ENCODE measurements around the gene KCNG2.

KCNG2 gene

DNA sequence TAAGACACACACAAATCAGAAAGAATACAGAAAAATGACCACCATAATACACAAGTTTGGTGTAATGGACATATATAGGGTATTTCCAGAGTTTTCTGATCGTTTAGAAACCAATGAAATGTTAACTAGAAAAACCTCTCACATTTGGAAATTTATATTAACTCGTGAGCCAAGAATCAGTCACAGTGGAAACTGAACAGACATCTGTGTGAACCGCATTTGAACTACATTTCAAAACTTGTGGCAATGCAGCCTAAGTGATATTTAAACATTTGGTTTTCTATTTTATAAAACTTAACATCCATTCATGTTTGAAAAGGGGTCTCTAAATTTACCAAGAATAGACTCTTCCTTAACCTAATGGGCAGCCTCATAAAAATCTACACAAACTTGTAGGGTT lies 29.0 kb upstream of the KCNG2 start:
- no peak for DNase-seq

GRCh38 chr18:79769698-79770500 lies 27.8 kb upstream of the KCNG2 start:
- DNase-seq = no peak

DNA sequence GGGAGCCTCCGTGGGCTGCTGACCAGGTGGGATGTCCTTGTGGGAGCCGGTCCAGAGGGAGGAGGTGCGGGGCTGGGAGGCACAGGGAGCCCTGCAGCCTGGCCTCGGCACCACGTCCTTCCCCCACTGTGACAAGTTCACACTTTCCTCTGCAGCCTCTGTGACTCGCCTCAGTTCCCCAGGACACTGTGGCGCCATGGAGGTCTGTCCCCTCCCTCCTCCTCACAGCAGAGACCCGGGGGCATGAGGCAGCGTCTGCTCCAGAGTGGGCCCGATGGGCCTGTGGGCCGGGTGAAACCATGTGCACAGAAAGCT lies 27.3 kb upstream of the KCNG2 start:
- DNase-seq = no peak

GRCh38 chr18:79770826-79771225 lies 26.9 kb upstream of the KCNG2 start:
- DNase-seq = no peak

DNA sequence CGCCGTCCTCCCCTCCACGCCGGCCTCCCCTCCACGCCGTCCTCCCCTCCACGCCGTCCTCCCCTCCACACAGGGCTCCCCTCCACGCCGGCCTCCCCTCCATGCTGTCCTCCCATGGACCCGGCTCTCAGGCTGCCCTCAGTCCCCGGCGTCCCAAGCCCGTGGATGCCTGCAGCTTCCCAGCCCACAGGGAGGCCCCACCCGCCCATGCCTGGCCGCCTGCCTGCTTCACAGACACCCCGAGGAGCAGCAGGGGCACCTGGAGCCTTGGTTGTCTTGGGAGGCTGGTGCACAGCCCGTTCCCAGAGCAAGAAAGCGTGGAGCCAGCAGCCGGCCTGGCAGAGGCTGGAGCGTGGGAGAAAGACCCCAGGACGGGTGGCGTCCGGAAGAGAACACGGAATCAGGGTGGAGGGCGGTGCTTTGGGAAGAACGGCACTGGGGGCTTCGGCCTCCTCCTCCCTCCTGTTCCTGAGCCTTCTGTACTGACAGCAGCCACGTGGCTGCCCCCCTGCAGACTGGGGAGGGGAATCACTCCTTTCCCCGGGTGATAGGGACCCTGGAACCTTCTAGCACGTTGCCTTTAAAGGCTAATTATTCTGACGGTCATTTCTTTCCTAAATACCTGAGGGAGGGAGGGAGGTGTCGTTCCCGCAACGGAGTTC lies 26.2 kb upstream of the KCNG2 start:
- DNase-seq = no peak

DNA sequence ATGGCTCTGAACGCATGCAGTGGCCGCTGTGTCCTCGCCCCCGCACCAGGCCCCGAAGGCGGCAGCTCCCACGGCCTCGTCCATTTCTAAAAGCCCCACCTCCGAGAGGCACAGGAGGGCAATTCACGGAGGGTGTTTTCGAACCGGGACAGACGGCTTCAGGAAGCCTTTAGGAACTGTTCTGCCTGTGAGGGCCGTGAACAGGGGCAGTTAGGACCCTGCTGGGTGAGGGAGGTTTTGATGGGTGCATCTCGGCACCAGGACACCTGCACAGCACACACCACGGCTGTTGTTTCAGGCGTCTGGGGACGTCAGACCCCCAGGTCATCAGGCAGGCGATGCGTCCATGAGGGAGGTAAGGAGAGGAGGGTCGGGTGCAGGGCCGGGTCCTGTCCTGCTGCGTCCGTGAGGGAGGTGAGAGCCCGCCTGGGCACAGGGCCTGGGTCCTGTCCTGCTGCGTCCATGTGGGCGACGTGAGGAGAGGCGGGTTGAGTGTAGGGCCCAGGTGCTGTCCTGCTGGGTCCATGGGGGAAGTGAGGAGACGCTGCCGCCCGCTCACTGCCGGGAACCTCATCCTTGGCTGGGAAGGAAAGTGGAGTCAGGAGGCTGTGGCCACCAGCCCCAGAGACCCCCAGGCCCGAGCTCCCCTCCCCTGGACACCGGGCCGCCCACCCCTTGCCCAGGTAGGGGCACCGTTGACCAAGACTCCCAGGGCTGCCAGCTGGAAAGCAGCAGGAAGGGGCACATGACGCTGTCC lies 25.5 kb upstream of the KCNG2 start:
- DNase-seq = no peak

GRCh38 chr18:79772865-79773696 lies 24.7 kb upstream of the KCNG2 start:
- DNase-seq = no peak

- no peak for DNase-seq
Measured at GRCh38 chr18:79774111-79774510, 23.6 kb upstream of the KCNG2 start.

DNA sequence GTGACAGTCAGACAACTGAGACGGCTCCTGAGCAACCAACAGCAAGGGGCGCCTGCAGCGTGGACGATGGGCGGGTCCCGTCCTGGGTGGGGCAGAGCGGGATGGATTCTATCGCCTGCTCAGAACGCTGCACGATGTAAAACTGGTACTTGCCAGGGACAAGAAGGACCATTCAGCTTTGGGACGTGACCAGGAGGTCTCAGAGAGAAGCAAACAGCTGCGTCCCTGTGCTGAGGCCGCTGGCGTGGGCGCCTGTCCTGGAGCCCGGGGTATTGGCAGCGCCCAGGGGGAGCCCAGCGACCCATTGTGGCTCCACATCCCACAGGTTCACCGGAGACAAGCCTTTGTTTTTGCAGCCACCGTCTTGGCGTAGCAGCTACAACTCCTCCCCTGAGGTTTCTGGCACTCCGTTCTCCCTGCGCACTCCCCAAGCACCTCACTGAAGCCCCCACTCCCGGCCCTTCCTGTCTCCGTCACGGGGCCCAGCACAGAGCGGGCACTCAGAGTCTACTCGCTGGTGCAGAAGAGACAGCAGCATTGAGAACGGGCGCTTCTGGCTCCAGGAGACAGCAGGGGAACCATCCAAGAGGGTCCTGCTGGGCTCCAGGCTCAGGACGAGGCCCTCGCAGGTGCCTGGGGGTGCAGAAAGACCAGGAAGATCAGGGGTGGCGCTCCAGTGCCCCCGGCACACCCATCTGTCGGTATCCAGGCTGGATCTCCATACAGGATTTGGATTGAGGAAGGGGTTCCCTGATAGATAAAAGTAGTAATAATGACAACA lies 22.1 kb upstream of the KCNG2 start:
- DNase-seq = no peak

DNA sequence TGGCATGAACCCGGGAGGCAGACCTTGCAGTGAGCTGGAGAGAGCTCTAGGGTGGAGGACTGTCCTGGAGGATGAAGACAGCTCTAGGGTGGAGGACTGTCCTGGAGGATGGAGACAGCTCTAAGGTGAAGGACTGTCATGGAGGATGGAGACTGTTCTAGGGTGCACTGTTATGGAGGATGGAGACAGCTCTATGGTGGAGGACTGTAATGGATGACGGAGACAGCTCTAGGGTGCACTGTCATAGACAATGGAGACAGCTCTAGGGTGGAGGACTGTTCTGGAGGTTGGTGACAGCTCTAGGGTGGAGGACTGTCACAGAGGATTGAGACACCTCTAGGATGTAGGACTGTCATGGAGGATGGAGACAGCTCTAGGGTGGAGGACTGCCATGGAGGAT lies 21.1 kb upstream of the KCNG2 start:
- DNase-seq = no peak

GRCh38 chr18:79778291-79778791 lies 19.4 kb upstream of the KCNG2 start:
- no peak for DNase-seq

GRCh38 chr18:79779021-79779699 lies 18.6 kb upstream of the KCNG2 start:
- no peak for DNase-seq

DNA sequence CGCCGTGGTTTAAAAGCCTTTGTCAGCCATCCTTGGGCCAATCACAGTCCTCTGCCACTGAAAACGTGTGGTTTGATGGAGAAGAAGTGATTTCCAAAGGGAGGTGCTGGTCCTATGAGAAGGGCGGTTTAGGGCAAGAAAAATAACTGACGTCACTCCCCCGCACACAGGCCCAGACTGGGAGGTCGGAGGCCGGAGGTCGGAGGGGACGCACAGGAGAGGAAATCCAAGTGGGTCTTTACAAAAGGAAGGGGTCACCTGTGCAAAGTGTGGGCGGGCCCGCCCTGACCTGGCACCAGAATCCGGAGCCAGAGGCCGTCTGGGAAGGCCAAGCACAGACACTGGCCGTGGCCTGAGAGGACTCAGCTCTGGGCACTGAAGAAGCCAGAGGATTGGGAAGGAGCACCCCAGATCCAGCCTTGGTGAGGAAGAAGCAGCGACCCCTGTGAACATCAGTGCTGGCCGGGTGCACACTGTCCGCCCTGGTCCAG lies 18.0 kb upstream of the KCNG2 start:
- no peak for DNase-seq

GRCh38 chr18:79780547-79780946 lies 17.2 kb upstream of the KCNG2 start:
- no peak for DNase-seq

GRCh38 chr18:79781331-79781941 lies 16.3 kb upstream of the KCNG2 start:
- no peak for DNase-seq

DNA sequence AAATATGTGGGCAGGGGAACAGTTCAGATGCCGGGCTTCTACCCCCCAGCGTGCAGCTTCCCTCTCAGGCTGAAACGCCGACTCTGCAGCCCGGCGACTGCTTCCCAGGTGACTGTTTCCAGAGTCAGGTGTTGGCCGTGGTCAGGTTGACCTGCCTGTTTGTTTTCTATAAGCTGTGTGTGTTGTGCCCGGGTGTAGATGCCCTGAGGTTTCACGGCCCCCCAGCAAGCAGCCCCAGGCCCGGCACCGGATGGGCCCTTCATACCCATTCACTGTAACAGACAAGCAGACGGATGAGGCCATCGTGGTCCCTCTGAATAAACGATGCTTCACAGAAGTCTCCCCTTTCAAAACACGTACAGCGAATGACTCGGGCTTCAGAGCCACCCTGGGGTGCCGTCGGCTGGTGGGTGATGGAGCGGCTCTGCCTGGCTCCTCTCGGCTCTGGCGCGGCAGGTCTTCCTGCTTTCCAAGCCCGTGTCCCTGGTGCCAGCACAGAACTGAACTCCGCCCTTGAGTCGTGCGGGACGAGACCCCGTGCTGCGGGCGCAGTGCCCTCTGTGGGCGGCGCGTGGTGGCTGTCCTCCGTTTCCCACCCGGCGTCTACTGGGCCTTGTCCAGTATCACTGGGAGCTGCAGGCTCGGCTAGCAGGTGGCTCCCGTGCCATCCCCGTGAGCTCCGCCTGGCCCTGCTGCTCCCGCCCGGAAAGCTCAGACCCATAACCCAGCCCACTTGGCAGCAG lies 15.0 kb upstream of the KCNG2 start:
- DNase-seq = no peak

DNA sequence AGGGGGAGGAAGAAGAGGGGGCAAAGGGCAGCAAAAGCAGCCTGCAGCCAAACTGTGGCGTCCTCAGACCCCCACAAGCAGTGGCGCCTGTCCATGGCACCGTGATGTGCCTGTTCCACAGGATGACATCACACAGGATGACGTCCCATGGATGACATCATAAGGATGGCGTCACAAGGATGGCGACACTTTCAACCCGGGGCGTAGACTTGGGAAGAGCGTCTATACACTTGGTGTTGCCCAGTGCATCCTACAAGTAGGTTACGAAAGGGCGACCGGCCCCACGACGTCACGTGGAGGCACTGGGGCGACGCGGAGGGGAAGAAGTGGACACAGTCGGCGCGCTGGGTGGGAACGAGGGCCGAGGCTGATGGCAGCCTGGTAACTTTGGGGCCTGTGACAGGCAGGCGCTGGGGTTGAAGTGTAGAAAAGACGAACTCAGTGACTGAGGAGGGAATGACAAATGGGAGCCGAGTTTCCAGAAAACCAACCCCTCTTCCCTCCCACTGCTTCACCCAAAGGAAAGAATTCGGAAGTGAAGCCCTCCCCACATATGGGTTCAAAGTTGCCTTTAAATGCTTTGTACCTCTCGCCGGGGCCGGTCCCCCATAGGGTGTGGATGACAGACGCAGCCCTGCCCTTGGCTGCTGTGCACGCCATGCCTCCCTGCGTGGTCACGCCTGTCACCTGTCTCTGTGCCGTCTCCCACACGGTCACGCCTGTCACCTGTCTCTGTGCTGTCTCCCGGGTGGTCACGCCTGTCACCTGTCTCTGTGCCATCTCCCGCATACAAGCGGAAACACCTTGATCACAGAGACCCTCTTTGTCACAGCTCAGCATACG lies 13.4 kb upstream of the KCNG2 start:
- no peak for DNase-seq

DNA sequence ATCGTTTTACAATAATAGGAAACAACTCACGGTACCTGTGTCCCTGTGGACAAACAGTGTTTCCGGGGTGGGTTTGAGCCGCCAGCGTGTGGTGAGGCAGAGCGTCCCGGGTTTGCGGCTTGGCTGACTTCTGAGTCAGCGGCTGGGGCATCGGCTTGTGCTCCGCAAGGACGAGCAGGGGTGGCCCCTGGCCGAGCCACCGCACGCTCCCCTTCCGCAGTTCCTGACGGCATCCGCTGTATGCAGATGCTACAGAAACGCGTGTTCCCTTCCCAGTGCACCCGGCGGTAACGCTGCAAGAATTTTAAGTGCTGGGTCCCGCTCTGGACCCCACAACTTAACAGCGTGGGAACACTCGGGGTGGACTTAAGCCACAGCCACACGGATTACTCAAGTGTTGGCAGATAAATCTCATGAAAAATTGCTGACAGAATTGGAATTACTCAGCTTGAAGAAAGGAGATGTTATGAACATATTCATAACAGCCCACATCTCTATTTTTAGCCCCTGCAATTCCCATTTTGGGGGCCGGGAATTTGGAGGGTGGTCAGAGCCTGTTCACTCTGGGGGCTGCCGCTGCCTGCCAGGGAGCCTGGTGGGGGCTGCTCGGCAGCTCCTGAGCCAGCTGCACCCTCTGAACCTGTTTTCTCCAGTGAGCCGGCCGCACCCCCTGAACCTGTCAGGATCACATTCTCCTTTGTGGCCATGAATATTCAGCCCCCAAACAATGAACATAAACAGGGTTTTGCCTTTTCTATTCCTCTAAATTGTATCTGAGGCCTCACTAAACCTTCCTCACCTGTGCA lies 12.6 kb upstream of the KCNG2 start:
- DNase-seq = no peak
